Kidney epithelial cell (primary cell): ENCODE data around the gene UTP11. TPM values are rescaled to one million over a fixed set of nuclear protein-coding genes. Genes with fewer than 3 reads are reported as not detected.

Experiments
- DNase-seq: peaks from one replicate; pipeline ENCODE4 v3.0.0-alpha.2; 2010; ENCODE audit warnings: low read depth
- H3K27me3 ChIP-seq: 2 replicates; pipeline ENCODE4 v1.6.0; 2011; ENCODE audit warnings: low read length; ENCODE audit not compliant: control insufficient read depth, insufficient read depth
- H3K36me3 ChIP-seq: 2 replicates; pipeline ENCODE4 v1.5.1; 2011; ENCODE audit warnings: low read length; ENCODE audit not compliant: control insufficient read depth, insufficient read depth
- H3K4me3 ChIP-seq: 2 replicates; pipeline ENCODE4 v1.5.1; 2011; ENCODE audit warnings: low read depth, mild to moderate bottlenecking, control low read depth, low read length
- total RNA-seq: library from RNA; depleted of rRNA; stranded (reverse); fragments of >200 nt; gene quantifications from 2 replicates; pipeline ENCODE4 v1.2.3, GENCODE V29; 2015
- TF ChIP-seq, protein P1 (sequence below): IDR thresholded peaks from 2 replicates; pipeline ENCODE4 v1.5.1; 2011; ENCODE audit warnings: mild to moderate bottlenecking, moderate library complexity, low read length, control low read depth, inconsistent platforms; ENCODE audit not compliant: insufficient read depth, poor library complexity, severe bottlenecking

The UTP11 gene
- total RNA-seq, 1 donor from 2014 or later: 62.3 TPM

DNA sequence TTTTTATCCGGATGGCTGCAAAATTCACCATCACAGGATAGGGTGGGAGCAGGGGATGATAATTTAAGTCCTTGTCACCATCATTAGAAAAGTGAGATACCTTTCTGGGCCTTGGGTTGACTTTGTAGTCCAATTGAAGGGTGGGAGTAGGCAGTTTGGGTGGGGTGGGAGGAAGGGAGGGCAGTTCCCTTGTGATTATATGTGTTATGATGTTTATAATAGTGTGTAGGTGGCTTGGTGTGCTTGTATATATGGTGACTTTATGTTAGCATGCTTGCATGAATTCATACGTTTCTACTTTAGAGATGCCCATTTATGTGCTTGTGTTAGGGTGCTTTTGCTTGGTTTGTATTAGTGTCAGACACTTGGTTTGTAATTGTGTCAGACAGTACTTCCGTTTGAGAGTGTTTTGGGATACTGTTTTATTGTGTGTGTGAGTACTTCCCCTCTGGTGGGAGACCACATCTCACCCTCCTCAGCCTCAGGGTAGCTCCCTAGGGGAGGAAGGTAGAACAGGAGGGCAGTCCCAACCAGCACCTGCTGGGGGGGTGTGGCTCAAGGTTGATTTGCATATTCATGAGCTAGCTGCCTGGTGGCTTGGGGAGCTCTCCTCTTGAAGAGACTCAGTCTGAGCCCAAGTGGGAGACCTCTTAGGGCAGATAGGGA lies 40.3 kb downstream of the UTP11 start:
- peaks cover 29% of the 10 kb centered on the region for H3K27me3 ChIP-seq
- TF ChIP-seq, protein P1, sequence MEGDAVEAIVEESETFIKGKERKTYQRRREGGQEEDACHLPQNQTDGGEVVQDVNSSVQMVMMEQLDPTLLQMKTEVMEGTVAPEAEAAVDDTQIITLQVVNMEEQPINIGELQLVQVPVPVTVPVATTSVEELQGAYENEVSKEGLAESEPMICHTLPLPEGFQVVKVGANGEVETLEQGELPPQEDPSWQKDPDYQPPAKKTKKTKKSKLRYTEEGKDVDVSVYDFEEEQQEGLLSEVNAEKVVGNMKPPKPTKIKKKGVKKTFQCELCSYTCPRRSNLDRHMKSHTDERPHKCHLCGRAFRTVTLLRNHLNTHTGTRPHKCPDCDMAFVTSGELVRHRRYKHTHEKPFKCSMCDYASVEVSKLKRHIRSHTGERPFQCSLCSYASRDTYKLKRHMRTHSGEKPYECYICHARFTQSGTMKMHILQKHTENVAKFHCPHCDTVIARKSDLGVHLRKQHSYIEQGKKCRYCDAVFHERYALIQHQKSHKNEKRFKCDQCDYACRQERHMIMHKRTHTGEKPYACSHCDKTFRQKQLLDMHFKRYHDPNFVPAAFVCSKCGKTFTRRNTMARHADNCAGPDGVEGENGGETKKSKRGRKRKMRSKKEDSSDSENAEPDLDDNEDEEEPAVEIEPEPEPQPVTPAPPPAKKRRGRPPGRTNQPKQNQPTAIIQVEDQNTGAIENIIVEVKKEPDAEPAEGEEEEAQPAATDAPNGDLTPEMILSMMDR: no peak
- no peak overlapping the region for H3K4me3 ChIP-seq
- no peaks in the 10 kb centered on the region for H3K36me3 ChIP-seq
- no peak for DNase-seq

DNA sequence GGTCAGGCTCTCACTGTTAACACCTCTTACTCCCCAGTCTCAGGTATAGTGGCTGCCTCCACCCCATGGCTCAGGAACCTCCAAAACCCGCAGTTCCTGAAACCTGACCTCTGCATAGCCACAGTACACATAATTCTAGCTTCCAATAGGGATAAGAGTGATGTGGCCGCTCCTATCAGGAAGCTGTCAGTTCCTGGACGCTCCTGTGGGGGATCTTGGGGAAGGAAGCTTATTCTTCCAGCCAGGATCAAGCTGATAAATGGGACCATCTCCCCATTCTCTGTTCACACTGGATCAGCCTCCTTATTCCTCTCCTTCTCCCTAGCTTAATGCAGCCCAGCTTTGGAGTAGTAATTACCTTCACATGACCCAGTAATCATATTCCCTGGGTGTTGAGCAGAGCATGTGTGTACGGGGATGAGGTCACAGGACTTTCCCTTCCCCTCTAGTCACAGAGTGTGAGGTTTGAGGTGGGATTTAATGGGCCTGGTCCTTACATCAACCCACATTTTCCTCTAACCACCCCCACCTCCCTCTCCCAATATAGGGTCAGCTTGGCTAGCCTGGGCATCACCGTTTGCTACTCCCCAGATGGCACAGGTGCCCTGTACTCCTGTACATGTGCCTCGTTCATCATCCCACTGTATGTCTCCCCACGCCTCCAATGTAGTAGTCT lies 41.0 kb downstream of the UTP11 start:
- DNase-seq: no peak
- H3K27me3 ChIP-seq: peaks cover 23% of the 10 kb centered on the region
- H3K36me3 ChIP-seq: no peaks in the 10 kb centered on the region
- H3K4me3 ChIP-seq: no peak overlapping the region
- TF ChIP-seq, protein P1: no peak

DNA sequence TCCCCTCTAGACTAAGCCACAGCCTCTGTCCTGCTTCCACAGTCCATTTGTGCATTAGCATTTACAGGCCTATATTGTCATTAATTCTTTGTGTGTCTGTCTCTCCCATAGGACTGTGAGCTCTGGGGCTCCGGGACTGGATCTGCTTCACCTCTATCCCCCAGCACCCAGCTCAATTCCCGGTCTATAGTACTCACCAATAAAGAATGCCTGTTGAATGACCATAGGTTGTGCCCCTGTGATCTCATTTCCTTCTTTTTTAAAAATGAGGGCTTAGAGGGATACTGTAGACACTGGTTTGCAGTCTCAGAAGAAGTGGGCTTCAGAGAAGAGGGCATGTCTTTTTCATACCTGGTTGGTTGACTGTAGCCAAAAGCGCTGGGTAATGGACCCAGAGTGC lies 42.9 kb downstream of the UTP11 start:
- DNase-seq: no peak
- Histone ChIP-seq H3K36me3 (no peaks in the 10 kb centered on the region), H3K27me3 (peaks cover 14% of the 10 kb centered on the region), H3K4me3 (no peak overlapping the region)
- TF ChIP-seq, protein P1: no peak

DNA sequence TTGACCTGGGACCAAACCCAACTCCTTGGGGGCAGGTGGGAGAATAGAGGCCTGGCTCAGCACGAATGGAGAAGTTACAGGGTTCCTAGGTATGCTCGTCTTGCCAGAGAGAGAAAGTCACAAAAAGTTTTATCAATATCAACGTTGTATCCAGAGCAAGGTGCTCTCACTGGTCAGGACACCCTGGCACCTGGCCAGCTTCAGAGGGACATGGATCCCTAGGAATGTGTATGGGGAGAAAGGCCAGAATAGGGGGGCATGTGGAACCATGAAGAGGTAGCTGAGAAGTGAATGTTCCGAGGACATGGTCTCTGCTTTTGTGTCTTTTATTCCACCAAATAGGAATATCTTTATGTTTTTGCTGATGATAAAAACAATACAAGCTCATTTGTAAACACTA lies 43.4 kb downstream of the UTP11 start:
- Histone ChIP-seq H3K36me3 (no peaks in the 10 kb centered on the region), H3K27me3 (peaks cover 14% of the 10 kb centered on the region), H3K4me3 (no peak overlapping the region)
- no peak for DNase-seq
- TF ChIP-seq, protein P1: no peak

DNA sequence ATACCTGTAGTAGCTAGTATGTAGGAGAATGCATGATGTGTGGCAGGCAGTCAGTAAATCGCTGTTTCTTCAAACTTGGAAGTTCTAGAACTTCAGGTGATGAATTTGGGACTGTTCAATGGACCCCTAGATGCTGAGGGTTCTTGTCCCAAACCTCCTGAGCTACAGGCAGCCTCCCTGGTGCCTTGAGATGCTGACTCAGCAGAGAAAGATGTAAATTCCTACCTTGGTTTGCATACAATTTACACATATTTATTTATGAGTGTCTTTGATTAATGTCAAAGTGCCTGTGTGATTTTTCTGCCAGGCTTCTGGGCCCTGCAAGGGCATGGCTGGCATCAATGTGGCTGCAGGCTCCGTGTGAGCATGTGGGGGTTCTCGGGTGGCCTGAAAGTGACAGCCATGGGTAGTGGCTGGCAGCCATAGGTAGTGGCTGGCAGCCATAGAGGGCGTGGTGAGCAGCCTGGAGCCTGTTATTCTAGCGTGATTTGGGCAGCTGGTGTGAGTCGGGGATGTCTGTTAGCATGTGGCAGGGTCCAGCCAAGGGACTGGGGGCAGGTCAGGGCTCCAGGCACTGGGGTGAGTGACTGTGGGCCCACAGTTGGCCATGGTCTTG lies 47.2 kb downstream of the UTP11 start:
- TF ChIP-seq, protein P1: no peak
- no peaks in the 10 kb centered on the region for H3K27me3 ChIP-seq
- H3K4me3 ChIP-seq: no peak overlapping the region
- DNase-seq: no peak
- no peaks in the 10 kb centered on the region for H3K36me3 ChIP-seq
